NCI-H1092 (cell line): Measurements from ENCODE around the gene EGF.
"Not testable (repeated sequence)": the region's sequence is repeated elsewhere in the genome, so short reads cannot be mapped to it uniquely, and the experiment has no call there.

Experiments used
- DNase-seq: peaks from one replicate; lab custom pipeline; 2025; lab: John Stamatoyannopoulos, UW

The EGF gene

GRCh38 chr4:109914322-109914721 lies 1.6 kb downstream of the EGF start:
- DNase-seq, result no peak

GRCh38 chr4:109915385-109916026 lies 2.8 kb downstream of the EGF start:
- DNase-seq, result no peak

- DNase-seq, result no peak
These were observed 3.3 kb downstream of the EGF start for GRCh38 chr4:109916027-109916409.

GRCh38 chr4:109921384-109921808 lies 8.7 kb downstream of the EGF start:
- DNase-seq, result no peak

GRCh38 chr4:109925396-109925795 lies 12.7 kb downstream of the EGF start:
- no peak for DNase-seq

- no peak for DNase-seq
These were observed 15.8 kb downstream of the EGF start for GRCh38 chr4:109928327-109929045.

- no peak for DNase-seq
These were observed 17.8 kb downstream of the EGF start for GRCh38 chr4:109930464-109930863.

GRCh38 chr4:109930872-109931271 lies 18.2 kb downstream of the EGF start:
- DNase-seq, result no peak

GRCh38 chr4:109931318-109931717 lies 18.6 kb downstream of the EGF start:
- DNase-seq, result no peak

GRCh38 chr4:109937352-109937751 lies 24.7 kb downstream of the EGF start:
- not testable (repeated sequence) for DNase-seq

- no peak for DNase-seq
These were observed 26.5 kb downstream of the EGF start for GRCh38 chr4:109939190-109939589.

GRCh38 chr4:109942292-109942926 lies 29.7 kb downstream of the EGF start:
- no peak for DNase-seq

- no peak for DNase-seq
These were observed 31.1 kb downstream of the EGF start for GRCh38 chr4:109943745-109944144.

- no peak for DNase-seq
These were observed 31.9 kb downstream of the EGF start for GRCh38 chr4:109944591-109944990.

- no peak for DNase-seq
These were observed 32.4 kb downstream of the EGF start for GRCh38 chr4:109945056-109945455.

GRCh38 chr4:109946120-109946519 lies 33.4 kb downstream of the EGF start:
- no peak for DNase-seq

GRCh38 chr4:109947457-109947856 lies 34.8 kb downstream of the EGF start:
- DNase-seq, result no peak

- no peak for DNase-seq
These were observed 35.2 kb downstream of the EGF start for GRCh38 chr4:109947918-109948317.

GRCh38 chr4:109949099-109949718 lies 36.5 kb downstream of the EGF start:
- not testable (repeated sequence) for DNase-seq

GRCh38 chr4:109952612-109953011 lies 39.9 kb downstream of the EGF start:
- DNase-seq, result no peak

GRCh38 chr4:109953556-109953955 lies 40.9 kb downstream of the EGF start:
- no peak for DNase-seq

GRCh38 chr4:109955146-109955545 lies 42.5 kb downstream of the EGF start:
- DNase-seq, result no peak

- DNase-seq, result no peak
These were observed 44.5 kb downstream of the EGF start for GRCh38 chr4:109957227-109957626.
